GM20431 (cell line): Measurements from ENCODE around the gene TCEA3.

Experiments used
- in situ Hi-C: fragments of 300-500 bp; cut with MseI, MboI; formaldehyde crosslinking; loops from one replicate; pipeline ENCODE4 v1.15.0; 2020; ENCODE audit warnings: low sequenced_read_pairs; ENCODE audit not compliant: unreplicated experiment

The TCEA3 gene

GRCh38 chr1:23422941-23423340 lies 1.6 kb downstream of the TCEA3 start:
- in situ Hi-C loops: no loop called here

DNA sequence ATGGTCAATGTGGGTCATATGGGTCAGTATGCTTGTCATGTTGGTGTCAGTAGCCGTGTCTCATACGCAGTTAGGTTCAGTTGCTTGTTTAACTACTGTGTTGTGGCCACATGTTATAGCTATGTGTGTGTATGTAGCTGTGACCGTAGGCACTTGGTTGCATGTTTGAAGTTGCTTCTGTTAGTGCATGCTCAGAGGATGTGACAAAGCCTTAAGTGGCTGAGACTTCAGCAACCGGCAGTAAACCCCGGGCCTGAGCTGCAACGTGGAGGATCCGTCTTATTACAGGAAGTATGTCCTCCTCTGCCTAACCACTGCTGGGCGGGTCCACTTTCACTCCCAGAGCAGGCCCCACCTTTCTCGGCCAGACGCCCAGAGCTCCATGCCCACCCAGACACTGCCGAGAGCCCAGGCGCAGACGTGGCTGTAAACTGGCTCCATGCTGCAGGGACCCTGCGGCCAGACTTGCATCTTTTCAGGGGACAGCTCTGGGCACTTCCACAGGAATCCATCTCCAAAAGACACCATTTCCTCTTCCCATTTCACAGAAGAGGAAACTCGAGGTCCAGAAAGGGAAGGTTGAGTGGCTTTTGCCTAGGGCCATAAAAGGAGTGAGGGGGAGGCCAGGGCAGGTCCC lies 2.2 kb downstream of the TCEA3 start:
- in situ Hi-C loops: no loop called here

DNA sequence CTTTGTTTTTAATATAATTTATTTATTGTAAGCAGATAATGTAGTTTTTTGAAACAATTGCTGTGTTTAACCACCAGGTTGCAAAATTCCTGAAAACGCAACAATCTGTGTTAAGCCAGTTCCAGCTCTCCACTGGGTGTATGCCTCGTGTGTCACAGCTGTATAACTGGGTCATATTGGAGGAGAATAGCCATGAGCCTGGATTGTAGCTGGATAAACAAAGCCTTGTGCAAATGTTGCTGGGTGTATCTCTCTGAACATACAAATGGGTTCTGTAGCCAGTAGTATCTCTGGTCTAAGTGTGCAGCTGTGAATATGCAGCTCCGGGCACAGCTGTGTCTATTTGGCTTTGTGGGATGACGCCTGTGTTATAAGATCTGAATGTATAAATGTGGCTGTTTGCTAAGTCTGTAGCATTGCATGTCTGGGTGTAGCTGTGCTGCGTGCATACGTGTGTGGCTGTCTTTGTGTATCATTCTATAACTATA lies 2.8 kb downstream of the TCEA3 start:
- in situ Hi-C loops: no loop called here

- in situ Hi-C loops: no loop called here
Observed at GRCh38 chr1:23421343-23421742, 3.2 kb downstream of the TCEA3 start.

GRCh38 chr1:23420778-23421177 lies 3.8 kb downstream of the TCEA3 start:
- in situ Hi-C loops: no loop called here

- in situ Hi-C loops: no loop called here
Observed at GRCh38 chr1:23419180-23419579, 5.4 kb downstream of the TCEA3 start.

GRCh38 chr1:23417570-23417969 lies 7.0 kb downstream of the TCEA3 start:
- in situ Hi-C loops: no loop called here

GRCh38 chr1:23416964-23417363 lies 7.6 kb downstream of the TCEA3 start:
- in situ Hi-C loops: no loop called here

GRCh38 chr1:23408797-23409290 lies 15.7 kb downstream of the TCEA3 start:
- in situ Hi-C loops: no loop called here

- in situ Hi-C loops: no loop called here
Observed at GRCh38 chr1:23407016-23407630, 17.4 kb downstream of the TCEA3 start.

GRCh38 chr1:23405946-23406345 lies 18.6 kb downstream of the TCEA3 start:
- in situ Hi-C loops: no loop called here

DNA sequence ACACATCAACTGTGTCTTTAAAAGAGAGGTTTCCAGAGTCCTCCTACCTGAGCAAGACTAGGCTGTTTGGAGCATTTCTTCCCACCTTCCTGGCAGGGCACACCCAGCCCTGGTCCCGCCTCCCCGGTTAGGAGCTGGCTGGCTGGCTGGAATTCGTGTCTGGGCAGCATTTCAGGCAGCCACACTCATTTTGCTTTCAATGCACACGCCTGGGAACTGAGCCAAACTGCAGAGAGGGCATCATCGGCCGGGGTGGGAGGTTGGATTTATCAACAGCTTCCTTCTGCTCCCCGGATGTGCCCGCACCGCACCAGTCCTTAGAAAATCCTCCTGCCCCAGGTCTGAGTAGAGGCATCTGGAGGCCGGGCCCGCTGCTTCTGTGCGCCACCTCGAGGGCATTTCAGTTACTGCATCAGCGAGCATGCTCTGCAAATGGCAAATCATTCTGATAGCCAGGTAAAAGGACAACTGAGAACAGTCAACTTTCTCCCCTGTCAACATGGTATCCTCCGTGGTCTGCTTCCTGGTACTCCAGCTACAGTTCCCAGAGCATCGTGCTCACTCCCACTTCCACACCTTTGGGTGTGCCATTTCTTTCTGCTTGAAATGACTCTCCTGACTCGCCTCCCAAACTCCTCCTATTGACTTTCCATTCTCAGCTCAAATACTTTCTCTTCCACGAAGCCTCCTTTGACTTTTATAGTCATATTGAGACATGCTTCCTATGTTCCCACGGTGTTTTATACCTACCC lies 20.6 kb downstream of the TCEA3 start:
- in situ Hi-C loops: no loop called here

- in situ Hi-C loops: no loop called here
Observed at GRCh38 chr1:23403355-23403734, 21.2 kb downstream of the TCEA3 start.

GRCh38 chr1:23403038-23403336 lies 21.6 kb downstream of the TCEA3 start:
- in situ Hi-C loops: no loop called here

DNA sequence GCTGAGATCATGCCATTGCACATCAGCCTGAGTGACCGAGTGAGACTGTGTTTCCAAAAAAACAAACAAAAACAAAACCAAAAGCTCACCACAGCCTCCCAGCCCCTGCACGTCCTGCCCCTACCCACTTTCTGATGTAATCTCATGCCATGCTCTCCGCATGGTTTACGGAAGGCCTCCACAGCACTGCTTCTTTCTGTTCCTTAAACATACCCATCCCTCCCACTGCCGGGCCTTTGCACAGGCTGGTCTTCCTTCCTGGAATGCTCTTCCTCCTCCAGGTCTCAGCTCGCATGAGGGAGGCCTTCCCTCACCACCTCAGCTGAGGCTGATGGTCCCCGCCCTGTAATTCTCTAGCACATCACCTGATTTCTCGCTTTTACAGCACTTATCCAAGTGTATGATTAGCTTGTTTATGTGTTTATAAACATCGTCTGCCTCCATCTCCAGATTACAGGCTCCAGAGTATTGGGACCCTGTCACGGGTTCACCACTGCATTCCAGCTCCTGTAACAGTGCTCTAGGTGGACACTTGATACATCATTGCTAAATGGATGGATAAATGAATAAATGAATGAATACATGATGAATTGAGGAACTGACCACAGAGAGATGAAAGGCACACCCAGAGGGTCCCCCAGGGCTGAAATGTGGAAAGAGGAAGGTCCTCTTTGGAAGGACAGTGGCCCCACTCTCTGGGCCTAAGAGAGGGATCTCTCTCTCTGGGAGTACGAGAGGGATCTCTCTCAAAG lies 22.1 kb downstream of the TCEA3 start:
- in situ Hi-C loops: no loop called here

DNA sequence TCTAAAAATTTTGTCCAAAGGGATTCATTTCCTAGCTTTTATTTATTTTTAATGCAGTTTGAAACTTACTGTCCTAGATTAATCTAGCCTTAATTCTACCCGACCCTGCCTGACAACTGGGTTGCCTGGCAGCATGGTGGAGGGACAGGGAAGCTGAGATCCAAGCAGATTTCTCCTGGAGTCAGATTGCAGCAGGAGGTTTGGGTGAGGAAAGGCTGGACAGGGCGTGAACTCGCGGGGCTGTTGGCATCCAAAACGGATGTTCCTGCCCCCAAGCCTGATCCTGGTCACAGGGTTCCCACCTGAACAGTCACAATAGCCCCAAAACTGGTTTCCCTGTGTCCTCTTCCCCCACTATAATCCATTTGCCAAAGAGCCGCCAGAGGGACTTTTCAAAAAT lies 23.2 kb downstream of the TCEA3 start:
- in situ Hi-C loops: no loop called here

DNA sequence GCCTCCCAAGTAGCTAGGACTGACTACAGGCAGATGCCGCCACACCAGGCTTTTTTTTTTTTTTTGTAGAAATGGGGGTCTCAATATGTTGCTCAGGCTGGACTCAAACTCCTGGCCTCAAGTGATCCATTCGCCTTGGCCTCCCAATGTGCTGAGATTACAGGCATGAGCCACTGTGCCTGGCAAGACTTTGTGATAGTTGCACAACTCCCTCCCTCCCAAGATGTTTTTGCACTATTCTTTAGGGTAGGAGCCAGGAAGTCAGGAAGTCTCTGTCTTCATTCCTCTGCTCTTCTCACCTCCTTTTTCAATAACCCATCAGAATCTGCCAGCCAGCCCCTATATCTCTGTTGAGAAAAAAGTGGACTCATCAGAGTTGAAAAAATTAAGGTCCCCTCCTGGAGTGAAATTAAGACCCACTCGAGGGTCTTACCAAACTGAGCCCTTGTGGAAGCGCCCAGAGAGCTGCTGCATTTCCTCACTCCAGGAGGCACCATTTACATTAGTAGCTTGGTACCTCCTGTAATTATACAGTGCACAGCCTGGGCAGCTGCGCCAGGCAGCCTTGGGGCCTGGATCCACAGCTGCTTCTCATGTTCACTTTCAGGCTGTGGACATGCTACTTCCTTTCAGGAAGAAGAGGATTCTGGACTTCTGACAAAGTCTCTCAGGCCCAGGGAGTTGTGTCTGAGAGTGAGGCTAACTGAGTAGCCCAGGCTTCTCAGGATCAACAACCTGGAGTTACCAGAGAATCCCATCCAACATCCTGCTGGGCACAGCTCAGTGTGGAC lies 24.0 kb downstream of the TCEA3 start:
- in situ Hi-C loops: no loop called here

GRCh38 chr1:23399229-23399628 lies 25.3 kb downstream of the TCEA3 start:
- in situ Hi-C loops: no loop called here

- in situ Hi-C loops: no loop called here
Observed at GRCh38 chr1:23397908-23398307, 26.6 kb downstream of the TCEA3 start.

DNA sequence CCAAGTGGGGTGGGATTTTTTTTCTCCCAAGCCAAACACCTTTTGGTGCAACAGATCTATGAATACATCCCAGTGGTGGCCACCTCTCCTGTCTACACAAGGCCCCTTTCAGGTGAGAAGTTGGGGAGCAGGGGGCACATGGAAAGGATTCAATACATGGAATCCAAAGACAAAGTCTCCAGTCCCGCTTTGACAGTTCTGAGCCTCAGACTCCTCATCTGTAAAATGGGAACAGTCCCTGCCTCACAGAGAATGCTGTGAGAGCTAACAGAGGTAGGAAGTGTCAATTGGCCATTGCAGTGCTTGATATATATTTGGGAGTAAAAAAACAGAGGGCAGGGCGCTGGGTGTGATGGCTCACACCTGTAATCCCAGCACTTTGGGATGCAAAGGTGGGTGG lies 28.2 kb downstream of the TCEA3 start:
- in situ Hi-C loops: no loop called here
